GM06990 (cell line): Measurements from ENCODE around the gene FBLN7.

Source experiments
- DNase-seq: peaks from one replicate; pipeline ENCODE4 v3.0.0-alpha.2; 2011; ENCODE audit not compliant: insufficient read length; ENCODE audit errors: extremely low read depth
- H3K27me3 ChIP-seq: replicated peaks from 2 replicates; pipeline ENCODE4 v1.6.0; 2011; ENCODE audit warnings: low read length; ENCODE audit not compliant: control insufficient read depth, insufficient read depth
- H3K36me3 ChIP-seq: 2 replicates; pipeline ENCODE4 v1.5.1; 2011; ENCODE audit warnings: low read length; ENCODE audit not compliant: control insufficient read depth, insufficient read depth
- H3K4me3 ChIP-seq: replicated peaks from 2 replicates; pipeline ENCODE4 v1.5.1; 2011; ENCODE audit warnings: low read depth, mild to moderate bottlenecking, control low read depth, low read length
- CTCF ChIP-seq: IDR thresholded peaks from 2 replicates; pipeline ENCODE4 v1.5.1; 2011; ENCODE audit warnings: low read length, control low read depth, mild to moderate bottlenecking, inconsistent platforms; ENCODE audit not compliant: insufficient read depth, poor library complexity, severe bottlenecking

The FBLN7 gene

GRCh38 chr2:112153179-112153490, 14.9 kb downstream of the FBLN7 start:
- no peak for TF ChIP-seq CTCF
- Histone ChIP-seq H3K27me3 (no peaks in the 10 kb centered on the region), H3K36me3 (no peaks in the 10 kb centered on the region), H3K4me3 (no peak overlapping the region)
- DNase-seq, result no peak

- DNase-seq, result no peak
- TF ChIP-seq CTCF, result no peak
- Histone ChIP-seq H3K27me3 (no peaks in the 10 kb centered on the region), H3K4me3 (no peak overlapping the region), H3K36me3 (no peaks in the 10 kb centered on the region)
Observed at GRCh38 chr2:112153501-112153900, 15.3 kb downstream of the FBLN7 start.

GRCh38 chr2:112154246-112155117, 16.3 kb downstream of the FBLN7 start:
- TF ChIP-seq CTCF, result no peak
- DNase-seq, result no peak
- no peak overlapping the region for H3K4me3 ChIP-seq

GRCh38 chr2:112155331-112156151, 17.4 kb downstream of the FBLN7 start:
- H3K36me3 ChIP-seq, result no peaks in the 10 kb centered on the region
- H3K4me3 ChIP-seq, result no peak overlapping the region
- no peak for TF ChIP-seq CTCF
- H3K27me3 ChIP-seq, result no peaks in the 10 kb centered on the region
- DNase-seq, result no peak

More at GRCh38 chr2:112154246-112155117, 16.3 kb downstream of the FBLN7 start:
- no peaks in the 10 kb centered on the region for H3K27me3 ChIP-seq
- H3K36me3 ChIP-seq, result no peaks in the 10 kb centered on the region

- no peak for DNase-seq
- no peaks in the 10 kb centered on the region for H3K27me3 ChIP-seq
- TF ChIP-seq CTCF, result no peak
Observed at GRCh38 chr2:112156152-112156986, 18.2 kb downstream of the FBLN7 start.

More at GRCh38 chr2:112156152-112156986, 18.2 kb downstream of the FBLN7 start:
- H3K4me3 ChIP-seq, result no peak overlapping the region
- H3K36me3 ChIP-seq, result no peaks in the 10 kb centered on the region
